ELF-1 (cell line): Measurements from ENCODE around the gene FAM234B.
"Not testable (repeated sequence)": the region's sequence is repeated elsewhere in the genome, so short reads cannot be mapped to it uniquely, and the experiment has no call there.

Experiments
- DNase-seq: peaks from one replicate; pipeline ENCODE4 v3.0.0-alpha.2; 2016; ENCODE audit warnings: low read depth, low spot score

FAM234B gene

DNA sequence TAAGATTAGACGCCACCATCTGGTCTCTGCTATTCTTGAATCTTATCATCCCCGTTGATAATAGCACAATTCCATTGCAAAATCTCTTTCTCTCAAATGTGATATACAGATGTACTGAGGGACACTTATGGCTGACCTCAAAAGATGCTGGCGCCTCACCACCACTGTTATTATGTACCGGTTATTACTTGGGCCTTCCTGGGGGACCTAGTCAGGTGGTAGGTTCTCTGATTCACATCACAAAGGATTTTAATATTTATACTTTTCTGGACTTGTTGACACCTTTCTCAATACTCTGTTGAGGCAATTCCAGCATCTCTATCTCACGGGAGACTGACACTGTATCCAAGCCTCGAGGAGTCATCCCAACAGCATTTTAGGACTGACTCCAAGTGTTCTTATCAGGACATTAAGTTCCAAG is 21.3 kb upstream of the FAM234B start:
- DNase-seq = no peak

DNA sequence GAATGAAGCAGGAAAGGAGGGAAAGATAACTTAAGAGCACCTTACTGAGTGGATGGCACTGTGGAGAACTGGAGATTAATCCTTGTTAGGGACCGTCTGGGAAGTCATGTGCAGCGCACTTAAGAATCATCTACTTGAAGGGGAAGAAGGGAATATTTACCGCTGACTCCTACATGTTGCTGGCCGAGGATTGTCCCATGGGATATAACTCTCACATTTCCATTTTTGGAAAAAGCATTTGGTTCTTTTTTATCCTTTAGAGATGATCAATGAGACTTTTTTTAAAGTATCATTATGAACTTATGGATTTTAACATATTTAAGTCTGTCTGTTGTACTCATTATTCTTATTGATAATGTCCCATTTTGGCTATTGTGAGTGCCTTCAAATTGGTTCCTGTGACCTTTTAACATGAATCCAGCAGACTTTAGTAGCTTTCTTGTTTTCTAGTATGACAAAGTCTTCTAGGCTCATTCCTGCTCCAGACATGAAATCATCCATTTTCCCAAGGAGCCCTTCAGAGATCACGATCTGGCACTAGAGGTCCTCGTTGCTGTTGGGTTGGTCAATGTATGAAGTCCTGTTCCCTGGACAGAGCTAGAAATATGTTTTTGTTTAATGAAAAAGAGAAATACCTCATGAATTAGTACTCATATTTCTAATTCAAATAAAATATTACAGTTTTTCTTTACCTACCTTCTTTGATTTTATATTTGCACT is 20.2 kb upstream of the FAM234B start:
- DNase-seq = no peak

DNA sequence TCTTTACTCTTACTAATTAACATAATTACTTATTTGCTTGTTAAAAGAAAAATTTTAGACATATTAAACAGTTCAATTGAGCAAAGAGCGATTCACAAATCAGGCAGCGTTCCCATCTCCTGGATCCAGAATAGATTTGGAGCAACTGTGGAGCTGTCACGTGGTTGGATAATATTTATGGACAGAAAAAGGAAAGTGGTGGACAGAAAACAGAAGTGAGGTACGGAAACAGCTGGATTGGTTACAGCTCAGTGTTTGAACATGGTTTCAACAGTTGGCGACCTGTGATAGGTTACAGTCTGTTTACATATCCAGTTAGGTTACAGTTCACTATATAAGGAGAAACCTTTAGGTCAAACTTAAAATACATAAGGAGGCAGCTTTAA is 19.7 kb upstream of the FAM234B start:
- DNase-seq = no peak

DNA sequence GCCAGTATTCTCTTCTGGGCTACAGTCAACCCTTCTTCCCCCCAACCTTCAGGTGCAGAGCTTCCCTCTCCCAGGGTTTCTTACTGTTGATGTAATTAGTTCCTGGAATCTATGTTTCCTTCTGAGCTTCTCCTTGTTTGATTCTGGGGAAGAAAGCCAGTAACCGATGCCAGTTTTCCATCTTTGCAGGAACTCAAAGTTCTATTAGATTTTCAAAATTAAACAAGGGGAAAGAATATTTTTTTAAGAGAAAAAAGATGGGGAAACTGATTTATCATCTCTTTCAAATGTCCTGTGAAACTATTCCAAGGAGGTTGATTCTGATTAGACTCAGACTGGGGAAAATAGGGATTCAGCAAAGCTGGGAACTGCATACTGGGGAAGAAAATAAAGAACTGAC is 17.9 kb upstream of the FAM234B start:
- no peak for DNase-seq

DNA sequence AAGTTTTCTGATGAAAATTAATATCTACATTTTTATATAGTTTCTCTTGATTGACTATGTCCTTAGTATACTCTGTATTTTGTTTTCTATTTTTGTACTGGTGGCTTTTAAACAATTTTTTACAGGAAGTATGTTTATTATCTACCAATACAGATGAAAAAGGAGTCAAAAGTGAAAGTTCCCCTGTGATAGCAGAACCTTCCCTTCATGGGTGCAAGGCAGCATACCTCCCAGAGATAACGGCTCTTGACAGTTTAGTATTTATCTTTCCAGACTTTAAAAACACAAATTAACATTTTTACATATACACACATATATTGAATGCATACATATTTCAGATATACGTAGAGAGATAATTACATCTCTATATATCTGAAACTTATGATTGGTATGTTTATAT is 17.1 kb upstream of the FAM234B start:
- DNase-seq = no peak

DNA sequence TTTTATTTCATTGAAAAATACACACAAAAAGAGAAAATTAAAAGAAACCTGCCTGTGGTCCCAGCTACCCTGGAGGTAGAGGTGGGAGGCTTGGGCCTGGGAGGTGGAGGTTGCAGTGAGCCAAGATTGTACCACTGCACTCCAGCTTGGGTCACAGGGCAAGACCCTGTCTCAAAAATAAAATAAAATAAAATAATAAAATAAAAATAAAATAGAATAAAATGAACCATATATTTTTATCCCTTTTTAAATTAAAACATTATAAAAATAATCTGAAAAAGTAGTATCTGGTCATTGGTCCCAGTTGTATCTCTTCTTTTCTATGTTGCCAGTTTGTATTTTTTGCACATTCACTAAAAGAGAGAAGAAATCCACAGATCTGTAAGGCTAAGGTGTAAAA is 16.7 kb upstream of the FAM234B start:
- DNase-seq = no peak

DNA sequence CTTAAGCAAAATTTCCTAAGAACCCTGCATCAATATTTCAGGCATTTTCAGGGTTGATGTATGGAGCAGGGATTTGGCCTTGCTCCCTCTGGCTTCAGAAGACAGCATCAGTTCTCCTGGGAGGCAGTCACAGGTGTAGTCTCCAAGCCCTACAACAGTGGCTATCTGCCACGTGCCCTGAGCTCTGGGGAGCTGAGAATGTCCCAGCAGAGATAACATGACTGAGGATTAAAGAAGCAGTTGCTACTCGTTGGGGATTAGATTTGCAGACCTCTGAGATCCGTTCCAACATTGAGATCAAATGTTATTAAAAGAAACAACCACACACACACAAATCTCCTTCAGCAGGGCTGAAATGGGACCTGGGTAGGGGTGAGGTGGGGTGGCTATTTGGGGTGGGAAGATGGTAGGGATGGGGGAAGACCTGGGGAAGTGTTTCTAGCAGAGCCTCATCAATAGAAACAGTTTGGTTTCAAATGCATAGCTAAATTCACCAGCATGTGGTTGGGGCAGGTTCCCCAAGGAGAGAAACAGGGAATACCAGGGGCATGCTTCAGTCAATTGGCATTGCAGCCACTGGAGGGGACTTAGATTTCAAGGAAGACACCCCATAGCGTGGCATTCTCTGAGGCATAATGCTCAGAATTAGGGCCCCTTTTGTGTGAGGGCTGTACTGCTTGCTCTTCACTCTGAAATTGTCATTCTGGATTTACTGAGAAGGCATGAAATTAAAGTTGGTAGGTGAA is 15.2 kb upstream of the FAM234B start:
- no peak for DNase-seq

DNA sequence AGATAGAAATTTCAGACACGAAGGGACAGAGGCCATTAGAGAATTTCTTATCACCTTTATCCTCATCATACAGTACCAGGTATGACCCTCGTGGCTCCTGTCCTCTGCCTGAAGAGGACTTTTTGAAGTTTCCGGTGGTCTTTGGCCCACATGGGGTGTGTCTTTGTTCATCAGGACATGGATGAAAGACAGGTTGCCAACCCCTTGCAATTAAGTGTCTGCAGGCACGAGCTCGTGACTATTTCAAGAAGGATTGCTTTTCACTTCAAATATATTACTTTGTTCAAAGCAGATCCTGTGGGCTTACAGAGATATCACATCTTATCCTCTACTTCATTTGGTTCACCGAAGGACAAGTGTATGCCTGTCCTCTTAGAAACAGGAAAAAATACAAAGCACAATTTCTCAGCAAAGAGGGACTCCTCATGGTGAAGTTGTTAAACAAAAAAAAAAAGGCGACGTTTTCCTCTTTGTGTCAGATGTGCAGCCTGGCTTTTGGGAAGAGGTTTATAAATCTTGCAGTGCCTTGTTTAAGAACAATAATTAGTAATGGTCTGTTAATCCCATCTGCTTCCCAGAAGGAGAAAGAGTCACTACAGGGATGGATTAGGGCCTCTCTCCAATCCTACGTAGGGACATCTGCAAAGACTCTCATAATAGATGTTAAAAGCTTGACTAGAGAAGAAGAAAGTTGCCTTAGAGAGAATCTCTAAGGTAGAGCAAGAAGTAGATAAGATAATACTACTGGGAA is 13.5 kb upstream of the FAM234B start:
- DNase-seq = no peak

DNA sequence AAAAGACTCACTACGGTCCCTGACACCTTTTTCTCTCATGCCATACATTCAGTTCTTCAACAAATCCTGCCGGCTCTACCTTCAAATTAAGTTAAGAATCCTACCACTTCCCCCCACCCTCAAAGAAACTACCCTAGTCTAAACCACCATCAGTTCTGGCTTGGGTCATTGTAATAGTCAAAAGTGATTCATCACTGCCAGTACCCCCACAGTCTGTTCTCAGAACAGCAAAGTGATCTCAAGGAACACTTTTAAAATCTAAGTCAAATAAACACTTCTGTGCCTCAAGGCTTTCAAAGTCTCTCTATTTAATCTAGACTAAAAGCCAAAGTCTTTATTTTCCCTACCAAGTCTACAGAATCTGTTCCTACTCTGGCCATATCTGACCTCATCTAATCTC is 12.0 kb upstream of the FAM234B start:
- no peak for DNase-seq

DNA sequence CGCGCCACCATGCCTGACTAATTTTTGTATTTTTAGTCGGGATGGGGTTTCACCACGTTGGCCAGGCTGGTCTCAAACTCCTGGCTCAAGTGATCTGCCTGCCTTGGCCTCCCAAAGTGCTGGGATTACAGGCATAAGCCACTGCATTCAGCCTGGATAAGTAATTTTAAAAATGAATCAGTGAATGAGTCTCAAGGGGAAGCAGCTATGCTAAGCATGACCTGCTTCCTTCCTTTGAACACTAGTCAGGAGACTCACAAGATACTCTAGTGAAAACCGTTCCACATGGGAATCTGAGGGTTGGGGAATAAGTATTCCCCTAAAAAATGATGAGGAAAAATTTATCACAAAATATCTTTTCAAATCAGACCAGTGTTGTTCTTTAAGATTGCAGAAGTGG is 10.7 kb upstream of the FAM234B start:
- no peak for DNase-seq

DNA sequence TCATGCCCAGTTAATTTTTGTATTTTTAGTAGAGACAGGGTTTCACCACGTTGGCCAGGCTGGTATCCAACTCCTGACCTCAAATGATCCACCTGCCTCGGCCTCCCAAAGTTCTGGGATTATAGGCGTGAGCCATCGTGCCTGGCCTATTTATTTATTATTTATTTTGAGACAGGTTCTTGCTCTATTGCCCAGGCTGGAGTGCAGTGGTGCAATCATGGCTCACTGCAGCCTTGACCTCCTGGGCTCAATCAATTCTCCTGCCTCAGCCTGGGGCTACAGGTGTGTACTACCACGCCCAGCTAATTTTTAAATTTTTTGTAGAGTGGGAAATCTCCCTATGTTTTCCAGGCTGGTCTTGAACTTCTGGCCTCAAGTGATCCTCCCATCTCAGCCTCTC is 8.8 kb upstream of the FAM234B start:
- DNase-seq = not testable (repeated sequence)

DNA sequence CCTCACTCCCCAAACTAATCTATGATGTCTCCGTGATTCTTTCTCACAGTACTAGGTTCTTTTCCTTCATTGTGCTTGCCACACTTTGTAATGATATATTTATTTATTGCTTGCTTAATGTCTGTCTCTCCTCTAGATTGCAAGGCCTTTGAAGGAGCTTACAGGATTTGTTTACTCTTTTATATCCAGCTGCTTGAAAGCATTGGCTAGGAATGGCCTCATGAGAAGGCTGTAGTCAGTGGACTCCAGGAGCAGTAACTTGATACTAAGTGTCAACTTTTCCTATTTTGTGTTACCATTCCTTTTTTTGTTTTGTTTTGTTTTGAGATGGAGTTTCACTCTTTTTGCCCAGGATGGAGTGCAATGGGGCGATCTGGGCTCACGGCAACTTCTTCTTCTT is 7.3 kb upstream of the FAM234B start:
- DNase-seq = no peak

DNA sequence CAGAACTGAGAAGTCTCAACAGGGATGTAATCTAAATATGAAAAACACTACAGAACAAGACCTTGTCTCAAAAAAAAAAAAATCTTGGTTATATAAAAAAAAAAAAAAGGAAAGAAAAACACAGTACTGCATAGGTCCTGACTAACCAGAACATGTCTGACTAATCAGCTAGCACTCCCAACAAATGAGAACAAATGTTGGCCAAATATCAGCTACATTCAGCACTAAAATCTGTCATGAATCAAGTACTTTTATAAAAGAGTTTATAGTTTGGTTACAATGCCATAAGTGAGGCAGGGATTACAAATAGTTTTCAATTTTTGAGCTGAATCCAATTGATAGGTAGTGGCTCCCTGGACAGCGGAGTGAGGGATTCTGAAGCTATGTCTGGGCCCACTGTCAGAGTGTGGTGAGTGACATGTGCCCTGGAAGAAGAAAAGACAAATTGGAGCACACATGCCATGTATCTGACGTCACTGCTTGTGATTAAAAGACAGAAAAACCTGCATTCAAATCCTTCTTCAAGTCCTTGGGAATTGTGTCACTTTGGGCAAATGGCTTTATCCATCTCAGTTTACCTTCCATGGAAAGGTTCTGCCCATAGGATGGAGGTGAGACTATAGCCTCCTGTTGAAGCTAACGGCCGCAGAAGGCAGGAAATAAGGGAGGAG is 5.6 kb upstream of the FAM234B start:
- DNase-seq = no peak

DNA sequence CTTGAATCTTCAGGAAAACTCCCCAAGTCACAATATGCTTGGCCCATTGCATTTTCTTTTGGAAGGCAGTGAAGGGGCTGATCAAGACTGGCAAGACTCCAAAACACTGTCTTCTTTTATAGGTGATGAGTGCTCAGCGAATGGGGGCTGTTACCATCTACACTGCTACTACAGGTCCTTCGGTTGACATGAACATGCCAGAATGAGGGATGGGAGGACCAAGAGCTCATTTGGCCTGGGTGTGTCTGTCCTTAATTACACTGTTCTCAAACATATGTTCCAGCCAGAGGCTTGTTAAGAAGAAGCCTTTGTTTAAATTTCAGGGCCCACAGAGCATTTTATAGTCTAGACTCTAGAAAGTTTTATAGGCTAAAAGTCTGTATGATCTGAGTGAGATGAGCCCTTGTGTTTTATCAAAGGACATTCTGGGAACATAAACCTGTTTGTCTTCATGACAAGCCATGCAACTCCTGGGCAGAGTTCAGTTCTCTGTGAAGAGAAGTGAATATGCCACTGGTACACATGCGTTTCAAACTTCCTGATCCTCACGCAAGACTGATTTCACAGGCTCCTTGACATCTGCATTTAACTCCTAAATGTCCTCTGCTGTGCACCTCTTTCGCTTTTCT is 4.7 kb upstream of the FAM234B start:
- DNase-seq = no peak

DNA sequence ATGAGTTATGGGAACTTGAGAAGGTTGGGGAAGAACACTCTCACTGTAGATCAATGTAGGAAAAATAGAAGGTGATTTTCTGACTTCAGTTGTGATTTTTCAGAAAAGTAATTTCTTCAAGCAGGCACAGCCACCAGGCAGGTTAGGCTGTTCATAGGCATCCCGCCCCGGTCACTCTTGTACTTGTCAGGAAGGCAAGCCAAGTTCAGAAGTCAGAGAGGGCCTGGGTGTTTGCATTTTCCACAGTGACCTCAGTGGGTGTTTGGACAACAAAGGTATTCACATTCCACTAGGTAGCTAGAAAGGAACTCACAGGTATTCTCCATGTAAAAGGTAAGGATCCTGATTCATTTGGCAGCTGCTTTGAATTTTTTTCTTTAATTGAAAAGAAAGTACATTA is 3.0 kb upstream of the FAM234B start:
- no peak for DNase-seq

DNA sequence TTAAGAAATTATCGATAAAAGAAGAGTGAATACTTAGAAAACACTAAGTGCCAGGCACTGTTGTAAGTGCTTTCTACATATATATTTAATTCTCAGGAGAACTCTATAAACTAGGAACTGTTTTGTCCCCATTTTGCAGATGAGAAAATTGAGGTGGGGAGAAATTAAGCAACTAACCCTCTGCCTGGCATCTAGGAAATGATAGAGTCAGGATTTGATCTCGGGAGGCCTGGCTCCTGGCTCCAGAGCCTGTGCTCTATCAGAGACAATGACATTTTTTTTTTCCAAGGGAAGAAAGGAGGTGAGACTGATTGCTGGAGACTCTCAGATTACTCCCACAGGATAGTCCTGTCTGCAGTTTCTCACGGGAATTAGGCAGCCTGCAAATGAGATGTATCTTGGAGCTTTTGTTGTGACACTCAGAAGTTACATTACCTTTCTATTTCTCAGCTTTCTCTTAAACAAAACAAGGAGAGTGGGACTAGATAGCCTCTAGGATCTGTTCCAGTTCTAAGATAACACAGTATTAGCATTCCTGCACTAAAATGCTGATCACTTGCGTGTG is 1.4 kb upstream of the FAM234B start:
- DNase-seq = no peak

DNA sequence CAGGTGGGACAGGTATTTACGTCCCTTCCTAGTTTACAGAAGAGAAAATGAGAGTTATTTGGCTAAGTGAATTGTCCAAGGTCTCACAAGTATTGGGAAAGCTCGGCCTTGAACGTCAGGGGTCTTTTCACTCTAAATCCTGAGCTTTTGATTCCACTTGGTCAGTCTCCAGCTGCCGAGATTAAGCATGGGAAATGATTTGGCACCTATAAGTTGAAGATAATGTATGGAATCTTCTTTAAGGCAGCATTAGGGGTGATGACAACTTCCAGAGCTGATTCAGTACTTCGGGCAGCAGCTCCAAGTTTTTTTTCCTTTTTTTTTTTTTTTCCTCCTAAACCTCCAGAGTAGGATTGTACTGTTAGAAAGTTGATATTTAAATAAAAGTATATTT is 722 bp downstream of the FAM234B start:
- DNase-seq = no peak

DNA sequence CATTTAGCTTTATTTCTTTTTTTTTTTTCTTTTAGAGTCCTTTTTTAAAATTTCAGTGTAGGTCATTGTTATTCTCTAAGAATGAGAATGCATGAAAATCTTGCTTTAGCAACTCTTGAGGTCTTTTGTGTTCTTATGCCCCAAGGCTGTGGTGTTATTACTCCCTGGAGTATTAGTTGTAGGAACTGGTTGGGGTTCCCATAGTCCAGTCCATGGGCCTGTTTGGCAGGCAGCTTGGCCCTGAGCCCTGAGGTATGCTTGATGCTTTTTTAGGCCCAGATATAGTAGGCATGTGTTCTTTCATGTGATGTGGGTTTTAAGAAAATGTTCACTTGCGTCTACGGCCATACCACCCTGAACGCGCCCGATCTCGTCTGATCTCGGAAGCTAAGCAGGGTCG is 1.6 kb downstream of the FAM234B start:
- peak; percentile 31 for DNase-seq

DNA sequence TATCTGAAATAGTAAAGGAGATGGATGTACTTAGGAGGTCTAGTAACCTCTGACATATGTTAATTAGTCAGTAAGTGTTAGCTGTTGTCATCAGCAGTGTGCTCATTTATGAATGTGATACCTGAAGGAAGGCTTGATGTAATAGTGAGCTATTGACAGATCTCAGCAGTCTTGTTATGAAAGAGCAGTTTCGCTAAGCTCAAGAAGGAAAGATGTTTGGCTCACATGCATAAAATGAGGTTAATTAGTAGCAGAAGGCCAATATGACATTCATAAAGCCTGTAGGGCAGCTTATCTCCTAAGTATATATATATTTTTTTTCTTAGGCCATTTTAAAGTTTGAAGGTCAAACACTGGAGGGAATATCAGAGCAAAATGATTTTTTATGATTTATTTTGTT is 2.8 kb downstream of the FAM234B start:
- DNase-seq = no peak

DNA sequence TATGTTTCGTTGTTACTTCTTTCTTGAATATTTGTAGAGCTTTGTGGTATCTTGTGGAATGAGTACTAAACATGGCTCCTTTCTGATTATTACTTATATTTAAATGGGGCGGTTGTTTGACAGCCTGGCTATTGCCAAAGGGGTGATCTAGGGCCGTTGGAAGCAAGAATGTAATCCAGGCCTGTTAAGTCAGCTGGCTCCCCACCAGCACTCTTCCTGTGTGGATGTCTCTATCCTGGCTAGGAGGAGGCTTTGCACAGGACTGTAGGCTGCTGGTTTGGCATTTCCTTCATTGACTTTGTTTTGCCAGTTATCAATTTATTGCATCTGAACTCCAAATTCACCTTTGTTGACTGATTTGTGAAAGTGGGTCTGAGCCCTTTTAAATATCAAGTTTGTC is 5.6 kb downstream of the FAM234B start:
- DNase-seq = no peak

DNA sequence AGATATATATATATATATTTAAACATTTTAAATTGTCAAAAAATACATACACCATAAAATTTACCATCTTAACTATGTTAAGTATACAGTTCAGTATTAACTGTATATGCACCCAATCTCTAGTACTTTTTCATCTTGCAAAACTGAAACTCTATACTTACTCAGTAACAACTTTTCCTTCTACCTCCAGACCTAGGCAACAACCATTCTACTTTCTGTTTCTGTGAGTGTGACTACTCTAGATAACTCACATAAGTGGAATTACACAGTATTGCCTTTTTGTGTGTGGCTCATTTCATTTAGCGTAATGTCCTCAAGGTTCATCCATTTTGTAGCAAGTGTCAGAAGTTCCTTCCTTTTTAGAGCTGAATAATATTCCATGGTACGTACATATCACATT is 8.2 kb downstream of the FAM234B start:
- DNase-seq = no peak
